Prostate gland (tissue), 2 donors: ENCODE measurements around the gene CYS1. TPM values are rescaled to one million over a fixed set of nuclear protein-coding genes. Genes with fewer than 3 reads are reported as not detected.

Source experiments
- DNase-seq: peaks from one replicate; pipeline ENCODE4 v3.0.0-alpha.2; 2019; ENCODE audit warnings: low spot score
- H3K27ac ChIP-seq, 2 donors: fragments of 200-600 bp; sonication (generic); 2 replicates each; pipeline ENCODE4 v1.5.1; 2017 to 2019
- H3K27me3 ChIP-seq: fragments of 200-600 bp; sonication (generic); replicated peaks from 2 replicates; pipeline ENCODE4 v1.5.1; 2019; ENCODE audit not compliant: insufficient read depth
- H3K36me3 ChIP-seq, 2 donors: fragments of 200-600 bp; sonication (generic); 1 replicate in 1 of 2; 2 replicates in 1 of 2; pipeline versions ENCODE4 v1.5.1 to v1.8.1; 2017 to 2019
- H3K4me1 ChIP-seq: fragments of 200-600 bp; sonication (generic); replicated peaks from 2 replicates; pipeline ENCODE4 v1.5.1; 2019
- H3K4me3 ChIP-seq, 2 donors: fragments of 200-600 bp; sonication (generic); 2 replicates each; pipeline ENCODE4 v1.5.1; 2017 to 2019
- H3K9me3 ChIP-seq: fragments of 200-600 bp; sonication (generic); 2 replicates; pipeline ENCODE4 v1.5.1; 2017
- POLR2A ChIP-seq: fragments of 450-650 bp; IDR thresholded peaks from one replicate; pipeline ENCODE4 v1.6.1; 2016; ENCODE audit warnings: antibody characterized with exemption, mild to moderate bottlenecking
- POLR2AphosphoS5 ChIP-seq: sonication (generic); formaldehyde crosslinking; IDR thresholded peaks from one replicate; pipeline ENCODE4 v1.6.1; 2017; ENCODE audit warnings: antibody characterized with exemption
- WGBS: methylation state at CpG from one replicate; pipeline ENCODE4 v1.1.5; 2018; 5-methylcytosine and 5-hydroxymethylcytosine counted together
- intact Hi-C: fragments of 100-400 bp; cut with DNase I; formaldehyde crosslinking; loops from one replicate; pipeline ENCODE4 v1.14.2; 2022
- total RNA-seq, 2 donors: library from RNA; depleted of rRNA; stranded (reverse); fragments of >200 nt; gene quantifications; one replicate each; pipeline ENCODE4 v1.1.0, GENCODE V29; 2016
- TF ChIP-seq, protein P1 (sequence below), 4 experiments: fragments of 200-600 bp in 2 of 4; fragments of 450-650 bp in 2 of 4; sonication (generic) in 2 of 4; IDR thresholded peaks; 1 replicate in 3 of 4; 2 replicates in 1 of 4; pipeline ENCODE4 v1.5.1; 2016 to 2019; ENCODE audit warnings: antibody characterized with exemption in 4 of 4, mild to moderate bottlenecking in 2 of 4, moderate library complexity in 2 of 4

The CYS1 gene
- total RNA-seq, 2 donors from 2014 or later = 1.5 to 5.2 TPM

DNA sequence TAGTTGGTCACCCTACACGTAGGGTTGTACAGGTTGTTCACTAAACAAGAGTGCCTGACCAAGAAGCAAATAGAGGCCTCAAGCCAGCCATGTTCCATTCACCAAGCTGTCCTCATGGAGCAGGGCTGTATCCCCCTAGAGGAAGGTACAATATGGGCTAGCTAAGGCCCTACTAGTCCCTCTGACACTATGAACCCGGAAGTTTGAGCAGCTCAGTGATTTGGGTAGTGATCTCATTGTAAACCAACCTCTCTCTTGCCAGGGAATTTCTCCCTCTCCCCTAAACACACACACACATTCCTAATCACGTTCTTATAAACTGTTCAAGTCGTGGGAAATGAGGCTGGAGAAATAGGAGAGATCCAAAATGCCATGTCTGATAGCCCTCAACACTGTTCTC, 6.7 kb upstream of the CYS1 start:
- Histone ChIP-seq H3K36me3 (no peaks in the 10 kb centered on the region), H3K9me3 (no peaks in the 10 kb centered on the region), H3K4me3 (no peak overlapping the region), H3K27me3 (peaks cover 7% of the 10 kb centered on the region), H3K27ac (no peak overlapping the region), H3K4me1 (no peaks in the 10 kb centered on the region)
- TF ChIP-seq POLR2A (no peak), POLR2AphosphoS5 (no peak)
- TF ChIP-seq, protein P1, sequence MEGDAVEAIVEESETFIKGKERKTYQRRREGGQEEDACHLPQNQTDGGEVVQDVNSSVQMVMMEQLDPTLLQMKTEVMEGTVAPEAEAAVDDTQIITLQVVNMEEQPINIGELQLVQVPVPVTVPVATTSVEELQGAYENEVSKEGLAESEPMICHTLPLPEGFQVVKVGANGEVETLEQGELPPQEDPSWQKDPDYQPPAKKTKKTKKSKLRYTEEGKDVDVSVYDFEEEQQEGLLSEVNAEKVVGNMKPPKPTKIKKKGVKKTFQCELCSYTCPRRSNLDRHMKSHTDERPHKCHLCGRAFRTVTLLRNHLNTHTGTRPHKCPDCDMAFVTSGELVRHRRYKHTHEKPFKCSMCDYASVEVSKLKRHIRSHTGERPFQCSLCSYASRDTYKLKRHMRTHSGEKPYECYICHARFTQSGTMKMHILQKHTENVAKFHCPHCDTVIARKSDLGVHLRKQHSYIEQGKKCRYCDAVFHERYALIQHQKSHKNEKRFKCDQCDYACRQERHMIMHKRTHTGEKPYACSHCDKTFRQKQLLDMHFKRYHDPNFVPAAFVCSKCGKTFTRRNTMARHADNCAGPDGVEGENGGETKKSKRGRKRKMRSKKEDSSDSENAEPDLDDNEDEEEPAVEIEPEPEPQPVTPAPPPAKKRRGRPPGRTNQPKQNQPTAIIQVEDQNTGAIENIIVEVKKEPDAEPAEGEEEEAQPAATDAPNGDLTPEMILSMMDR (IDR thresholded peaks at IDR 0.05) = no peak
- intact Hi-C loops = no loop called here
- WGBS = 63% methylated on average over 4 of the region's 4 CpGs
- no peak for DNase-seq

DNA sequence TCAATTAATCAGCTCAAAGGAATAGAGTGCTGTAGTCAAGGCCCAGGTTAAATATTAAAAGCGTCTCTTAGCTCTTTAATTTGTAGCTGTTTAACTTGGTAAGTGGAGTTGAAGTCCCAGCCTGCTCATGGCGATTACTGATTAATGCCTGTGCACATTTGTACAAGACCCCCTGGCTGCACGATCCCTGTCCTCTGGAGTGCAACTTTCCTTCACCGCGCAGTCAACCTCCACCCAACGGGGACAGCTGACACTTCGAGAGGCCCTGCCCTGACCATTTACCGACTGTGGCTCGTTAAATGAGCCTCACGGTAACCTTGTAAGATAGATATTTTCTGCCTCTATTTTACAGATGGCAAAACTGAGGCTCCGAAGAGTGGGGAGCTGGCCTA, 5.5 kb upstream of the CYS1 start:
- DNase-seq = no peak
- 85% methylated on average over 11 of the region's 11 CpGs for WGBS
- intact Hi-C loops = no loop called here
- no peaks in the 10 kb centered on the region for H3K4me1 ChIP-seq
- no peak overlapping the region for H3K27ac ChIP-seq
- no peaks in the 10 kb centered on the region for H3K9me3 ChIP-seq
- H3K4me3 ChIP-seq = no peak overlapping the region
- no peaks in the 10 kb centered on the region for H3K36me3 ChIP-seq
- TF ChIP-seq, protein P1 (IDR thresholded peaks at IDR 0.05) = no peak
- TF ChIP-seq POLR2A = no peak
- no peak for TF ChIP-seq POLR2AphosphoS5
- H3K27me3 ChIP-seq = peaks cover 7% of the 10 kb centered on the region

DNA sequence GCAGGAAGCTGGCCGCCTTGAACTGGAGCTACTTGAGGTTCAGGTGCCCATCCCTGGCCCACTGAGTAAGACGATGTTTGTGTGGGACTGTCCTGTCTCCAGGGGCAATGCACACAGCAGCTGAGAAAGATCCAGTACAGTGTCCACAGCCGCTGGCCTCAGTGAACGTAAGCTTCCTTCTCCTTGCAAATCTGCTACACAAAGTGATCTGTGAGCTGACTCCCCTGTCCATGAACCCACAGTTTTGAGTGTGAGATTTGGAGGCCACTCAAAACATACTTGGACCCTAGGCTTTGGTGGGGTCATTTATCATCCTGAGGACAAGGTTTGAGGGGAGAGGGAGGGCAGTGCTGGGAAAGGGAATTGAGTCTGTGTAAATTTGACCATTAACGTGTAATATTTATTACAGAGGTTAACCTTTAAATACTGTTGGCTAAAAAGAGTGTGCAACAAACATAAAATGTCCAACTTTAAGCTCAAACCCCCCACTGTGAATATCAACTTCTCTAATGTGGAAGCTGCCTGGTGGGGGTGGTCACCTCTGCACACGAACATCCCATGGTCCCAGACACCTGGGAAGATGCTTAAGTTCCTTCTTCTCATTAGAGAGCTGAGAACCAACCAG, 4.9 kb upstream of the CYS1 start:
- no peak for TF ChIP-seq POLR2A
- TF ChIP-seq POLR2AphosphoS5 = no peak
- TF ChIP-seq, protein P1 (IDR thresholded peaks at IDR 0.05) = no peak
- Histone ChIP-seq H3K4me3 (no peak overlapping the region), H3K27me3 (peaks cover 7% of the 10 kb centered on the region), H3K4me1 (no peaks in the 10 kb centered on the region), H3K27ac (no peak overlapping the region), H3K36me3 (no peaks in the 10 kb centered on the region), H3K9me3 (no peaks in the 10 kb centered on the region)
- DNase-seq = no peak
- WGBS = 71% methylated on average over 6 of the region's 6 CpGs
- intact Hi-C loops = no loop called here

DNA sequence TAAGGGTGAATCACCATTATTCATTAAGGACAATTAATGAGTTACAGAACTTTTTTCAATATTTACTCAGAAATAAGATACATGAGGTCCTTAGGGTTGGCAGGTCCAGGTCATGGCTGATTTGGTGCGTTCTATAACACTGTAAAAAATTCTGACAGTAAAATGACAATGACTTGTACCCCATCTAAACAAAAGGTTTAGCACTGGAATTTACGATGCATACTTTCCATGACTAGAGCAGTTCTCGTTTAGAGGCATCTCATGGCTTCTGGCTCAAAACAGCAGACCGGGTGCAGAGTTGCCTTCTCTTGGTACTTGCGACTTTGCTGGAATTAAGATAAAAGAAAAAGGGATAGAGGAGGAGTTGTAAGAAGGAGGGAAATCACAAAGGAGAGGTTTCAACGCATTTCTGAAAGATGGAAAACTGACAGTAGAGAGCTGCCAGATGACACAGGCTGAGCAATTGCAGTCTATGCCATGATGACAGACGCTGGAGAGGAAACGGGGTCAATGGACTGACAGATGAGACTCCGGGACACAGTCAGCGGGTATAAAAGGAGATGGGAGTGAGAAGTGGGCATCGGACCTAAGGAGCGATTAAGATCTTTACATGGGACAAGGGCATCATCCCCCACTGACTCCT, 4.1 kb upstream of the CYS1 start:
- Histone ChIP-seq H3K27me3 (peaks cover 7% of the 10 kb centered on the region), H3K4me1 (no peaks in the 10 kb centered on the region), H3K9me3 (no peaks in the 10 kb centered on the region), H3K36me3 (no peaks in the 10 kb centered on the region), H3K4me3 (no peak overlapping the region), H3K27ac (no peak overlapping the region)
- intact Hi-C loops = no loop called here
- no peak for TF ChIP-seq POLR2AphosphoS5
- no peak for TF ChIP-seq POLR2A
- TF ChIP-seq, protein P1 (IDR thresholded peaks at IDR 0.05) = no peak
- 46% methylated on average over 12 of the region's 12 CpGs for WGBS
- no peak for DNase-seq

DNA sequence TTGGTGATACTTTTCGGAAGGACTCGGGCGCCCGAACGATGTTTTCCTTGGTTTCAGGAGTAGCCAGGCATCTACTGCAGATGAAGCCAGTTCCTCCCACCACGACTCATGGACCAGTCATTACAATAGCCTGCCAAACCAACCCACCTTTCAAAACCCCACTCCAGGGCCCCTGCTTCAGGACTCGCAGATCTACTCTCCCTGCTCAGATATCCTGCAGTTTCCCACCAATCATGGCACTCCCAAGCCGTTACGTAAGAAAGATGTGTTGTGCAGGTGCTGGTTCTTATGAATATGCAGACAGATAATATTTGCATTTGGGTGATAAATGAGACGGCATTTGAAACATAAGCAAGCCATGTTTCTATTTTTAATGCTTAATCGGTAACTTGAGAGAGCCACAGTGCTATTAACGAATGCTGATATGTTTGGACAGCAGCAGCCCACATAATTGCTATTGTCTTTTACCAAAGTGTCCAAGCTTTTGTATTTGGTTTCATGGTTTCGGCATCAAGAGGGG, 3.5 kb upstream of the CYS1 start:
- Histone ChIP-seq H3K4me3 (no peak overlapping the region), H3K27me3 (peaks cover 7% of the 10 kb centered on the region), H3K36me3 (no peaks in the 10 kb centered on the region), H3K9me3 (no peaks in the 10 kb centered on the region), H3K27ac (no peak overlapping the region), H3K4me1 (no peaks in the 10 kb centered on the region)
- WGBS = 41% methylated on average over 13 of the region's 13 CpGs
- no peak for DNase-seq
- TF ChIP-seq, protein P1 (IDR thresholded peaks at IDR 0.05) = no peak
- no peak for TF ChIP-seq POLR2AphosphoS5
- TF ChIP-seq POLR2A = no peak
- intact Hi-C loops = no loop called here
